HG02943 (cell line): ENCODE measurements around the gene TECPR2.

ENCODE experiments used
- ATAC-seq: cut with Tn5 transposase; IDR thresholded peaks from one replicate; pipeline ENCODE4 v1.9.1; 2021; ENCODE audit warnings: mild to moderate bottlenecking, low read depth, moderate library complexity; ENCODE audit not compliant: unreplicated experiment

Gene TECPR2

DNA sequence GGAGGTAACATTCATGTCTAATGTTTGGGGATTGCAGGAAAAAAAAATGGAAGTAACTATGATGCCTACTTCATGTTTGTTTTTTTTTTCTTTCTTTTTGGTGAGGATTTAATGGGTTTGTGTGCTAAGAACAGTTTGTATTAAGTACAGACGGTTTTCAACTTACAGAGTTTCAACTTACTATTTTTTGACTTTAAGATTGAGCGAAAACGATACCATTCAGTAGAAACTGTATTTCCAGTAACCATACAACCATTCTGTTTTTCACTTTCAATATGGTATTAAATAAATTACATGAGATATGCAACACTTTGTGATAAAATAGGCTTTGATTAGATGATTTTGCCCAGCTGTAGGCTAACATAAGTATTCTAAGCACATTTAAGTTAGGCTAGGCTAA is 10.4 kb downstream of the TECPR2 start:
- ATAC-seq, result no peak

- ATAC-seq, result no peak
Measured at GRCh38 chr14:102374264-102374663, 11.5 kb downstream of the TECPR2 start.

DNA sequence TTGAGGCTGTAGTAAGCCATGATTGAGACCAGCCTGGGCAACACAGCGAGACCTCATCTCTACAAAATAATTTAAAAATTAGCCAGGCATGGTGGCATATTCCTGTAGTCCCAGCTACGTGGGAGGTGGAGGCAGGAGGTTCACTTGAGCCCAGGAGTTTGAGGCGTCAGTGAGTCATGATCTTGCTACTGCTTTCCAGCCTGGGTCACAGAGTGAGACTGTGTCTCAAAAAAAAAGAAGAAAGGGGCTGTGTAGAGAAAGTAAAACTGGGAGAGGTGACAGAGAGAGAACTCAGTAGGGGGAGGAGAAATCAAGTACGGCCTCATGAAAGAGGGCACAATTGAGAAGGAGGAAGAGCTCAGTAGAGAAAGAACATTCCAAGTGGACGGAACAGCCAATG is 12.4 kb downstream of the TECPR2 start:
- no peak for ATAC-seq

DNA sequence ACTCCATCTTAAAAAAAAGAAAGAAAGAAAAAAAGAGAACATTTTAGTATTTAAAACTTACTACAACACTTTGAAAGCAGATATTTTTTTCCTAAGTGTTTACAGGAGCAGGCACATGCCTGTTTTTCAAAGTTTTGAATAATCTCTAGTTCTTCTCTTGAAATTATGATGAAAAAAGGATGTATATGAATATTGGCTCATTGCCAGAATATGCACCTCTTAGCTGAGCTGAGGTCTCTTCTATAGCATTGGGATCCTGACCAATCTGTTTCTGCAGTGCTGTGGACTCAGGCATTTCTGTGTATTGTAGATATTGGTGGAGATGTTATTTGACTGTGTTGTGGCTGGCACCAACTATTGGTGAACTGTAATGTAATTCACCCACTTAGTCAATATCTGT is 15.0 kb downstream of the TECPR2 start:
- no peak for ATAC-seq

DNA sequence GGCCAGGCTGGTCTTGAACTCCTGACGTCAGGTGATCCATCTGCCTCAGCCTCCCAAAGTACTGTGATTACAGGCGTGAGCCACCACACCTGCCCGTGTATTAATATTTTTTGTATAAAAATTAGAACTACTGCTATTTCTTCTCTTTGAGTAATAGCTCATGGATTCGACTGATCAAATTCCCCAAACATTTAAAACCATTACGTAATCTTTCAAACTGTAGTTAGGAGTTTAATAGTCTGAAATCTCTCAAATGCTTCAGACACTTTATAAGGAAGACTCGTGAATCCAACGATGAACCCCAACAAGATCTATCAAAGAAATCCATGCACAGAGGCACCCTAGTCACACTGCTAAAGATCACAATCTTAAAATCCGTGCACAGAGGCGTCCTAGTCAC is 16.1 kb downstream of the TECPR2 start:
- ATAC-seq, result no peak

- no peak for ATAC-seq
Measured at GRCh38 chr14:102387086-102387485, 24.3 kb downstream of the TECPR2 start.

DNA sequence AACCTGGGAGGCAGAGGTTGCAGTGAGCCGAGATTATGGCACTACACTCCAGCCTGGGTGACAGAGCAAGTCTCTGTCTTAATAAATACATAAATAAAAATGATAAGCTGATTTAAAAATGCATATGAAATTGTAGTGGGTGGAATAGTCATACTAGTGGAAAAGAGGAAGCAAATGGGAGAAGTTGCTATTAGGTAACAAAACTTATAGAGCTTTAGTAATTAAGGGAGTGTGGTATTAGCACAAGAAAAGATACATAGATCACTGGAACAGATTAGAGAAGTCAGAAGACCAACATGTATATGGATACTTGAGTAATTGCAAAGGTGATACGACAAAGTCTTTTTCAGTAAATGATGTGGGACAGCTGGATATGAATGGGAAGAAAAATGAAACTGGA is 26.5 kb downstream of the TECPR2 start:
- ATAC-seq, result no peak

- no peak for ATAC-seq
Measured at GRCh38 chr14:102390064-102390855, 27.5 kb downstream of the TECPR2 start.

DNA sequence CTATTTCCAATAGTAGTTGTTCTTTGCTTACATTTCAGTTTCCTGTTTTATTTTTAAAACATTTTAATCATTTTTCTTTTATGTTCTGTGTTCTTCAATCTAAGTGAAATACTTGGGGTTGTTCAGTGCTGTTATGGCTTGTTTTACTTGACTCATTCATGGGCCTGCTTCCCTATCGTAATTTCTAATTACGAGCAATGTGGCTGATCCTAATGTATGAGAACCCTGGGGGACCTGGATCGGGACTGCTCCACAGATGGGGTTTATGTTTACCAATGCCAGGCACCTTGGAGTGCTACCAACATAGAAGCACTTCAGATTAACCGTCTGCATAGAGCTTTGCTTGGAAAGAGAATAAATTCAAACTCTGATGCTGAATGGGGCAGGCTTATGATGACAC is 29.8 kb downstream of the TECPR2 start:
- no peak for ATAC-seq

DNA sequence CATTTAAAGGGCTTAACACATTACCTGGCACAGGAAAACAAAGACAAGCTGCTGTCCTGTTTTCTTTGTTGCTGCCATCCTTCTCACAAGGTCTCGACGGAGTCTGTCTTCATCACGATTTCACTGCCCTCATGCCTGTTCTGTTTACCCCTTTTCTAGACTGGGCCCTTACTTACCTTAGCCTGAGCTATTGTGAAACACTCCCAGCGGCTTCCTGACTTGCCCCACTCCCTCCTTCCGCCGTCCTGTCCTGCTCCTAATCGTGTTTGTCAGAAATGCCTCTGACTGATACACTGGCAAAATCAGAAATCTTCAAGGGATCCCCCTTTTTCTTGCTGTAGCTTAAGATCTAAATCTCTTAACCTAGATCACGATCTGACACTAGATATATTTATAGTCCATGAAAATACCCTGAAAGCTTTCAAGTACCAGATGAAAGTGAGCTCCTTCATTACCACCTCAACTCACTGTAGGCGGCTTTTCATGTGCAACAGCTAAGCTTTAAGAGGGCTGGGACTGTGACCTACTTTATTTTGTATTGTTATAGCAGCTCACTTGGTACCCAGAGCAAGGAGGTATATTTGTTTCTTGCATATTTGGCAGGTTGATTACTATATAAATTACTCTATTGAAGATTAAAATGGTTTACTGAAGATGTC is 32.1 kb downstream of the TECPR2 start:
- ATAC-seq, result no peak

DNA sequence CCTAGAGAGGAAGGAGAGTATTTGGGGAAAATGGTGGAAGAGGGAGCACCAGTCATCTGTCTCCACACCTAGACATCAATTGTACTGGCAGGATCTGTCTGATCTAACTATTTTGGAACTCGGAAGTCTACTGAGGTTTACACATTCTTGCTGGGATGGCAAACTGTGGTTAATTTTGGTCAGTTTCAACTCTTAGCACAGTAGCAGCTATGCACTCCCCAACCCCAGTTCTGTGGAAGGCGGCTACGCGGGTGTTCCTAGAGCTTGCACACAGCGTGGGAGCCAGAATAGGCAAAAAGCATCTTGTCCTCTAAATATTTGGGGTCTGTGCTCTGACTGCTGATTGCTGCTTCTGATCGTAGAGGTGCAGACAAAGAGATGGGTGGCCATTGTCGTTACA is 33.8 kb downstream of the TECPR2 start:
- no peak for ATAC-seq

GRCh38 chr14:102403028-102403427 is 40.3 kb downstream of the TECPR2 start:
- no peak for ATAC-seq

- no peak for ATAC-seq
Measured at GRCh38 chr14:102407258-102407657, 44.5 kb downstream of the TECPR2 start.

DNA sequence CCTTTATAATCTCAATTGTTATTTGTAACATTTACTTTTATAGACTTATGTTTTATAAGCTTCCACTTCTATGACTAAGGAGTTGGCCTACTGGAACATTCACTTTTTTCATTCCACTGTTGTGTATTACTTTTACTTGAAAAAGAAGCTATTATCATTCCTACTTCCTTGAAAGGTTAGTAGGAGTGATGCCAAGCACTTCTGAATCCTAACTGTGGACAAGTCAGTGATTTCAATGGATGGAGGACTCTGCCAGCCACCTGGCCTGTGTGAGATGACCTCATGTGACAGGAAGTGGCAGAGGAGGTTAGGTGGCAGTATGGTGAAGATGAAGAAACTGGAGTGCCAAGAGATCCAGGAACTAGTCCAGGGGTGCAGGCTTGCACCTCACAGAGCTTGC is 46.0 kb downstream of the TECPR2 start:
- ATAC-seq, result no peak

DNA sequence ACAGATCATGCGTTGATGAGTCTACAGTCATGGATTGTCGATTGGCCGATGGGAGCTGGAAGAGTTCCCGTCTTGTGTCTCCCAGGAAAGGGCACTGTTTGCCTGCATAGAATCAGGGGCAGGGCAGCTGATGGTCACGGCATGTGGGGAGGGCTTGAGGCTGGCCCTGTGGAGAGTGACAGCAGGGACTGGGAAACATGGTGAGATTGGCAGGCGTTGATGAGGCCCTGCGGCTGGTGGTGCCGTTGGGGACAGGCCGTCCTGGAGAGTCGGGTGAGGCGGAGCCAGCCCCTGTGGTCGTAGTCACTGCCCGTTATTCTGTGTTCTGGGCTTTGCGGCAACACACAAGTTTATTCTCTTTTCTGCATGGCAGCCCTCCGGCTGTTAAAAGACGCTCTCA is 52.9 kb downstream of the TECPR2 start:
- ATAC-seq, result no peak

- ATAC-seq, result no peak
Measured at GRCh38 chr14:102417001-102417431, 54.3 kb downstream of the TECPR2 start.

DNA sequence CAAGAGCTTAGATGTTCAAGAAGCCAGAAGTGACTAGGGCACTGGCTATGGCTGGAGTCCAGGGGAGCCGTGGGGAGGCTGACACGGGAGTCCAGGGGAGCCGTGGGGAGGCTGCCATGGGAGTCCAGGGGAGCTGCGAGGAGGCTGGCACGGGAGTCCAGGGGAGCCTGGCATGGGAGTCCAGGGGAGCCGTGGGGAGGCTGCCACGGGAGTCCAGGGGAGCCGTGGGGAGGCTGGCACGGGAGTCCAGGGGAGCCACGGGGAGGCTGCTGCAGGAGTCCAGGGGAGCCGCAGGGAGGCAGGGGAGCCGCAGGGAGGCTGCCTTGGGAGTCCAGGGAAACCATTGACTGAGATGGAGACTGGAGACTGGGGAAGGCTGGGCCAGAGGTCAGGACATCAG is 54.9 kb downstream of the TECPR2 start:
- no peak for ATAC-seq

GRCh38 chr14:102418169-102418852 is 55.6 kb downstream of the TECPR2 start:
- ATAC-seq, result no peak

DNA sequence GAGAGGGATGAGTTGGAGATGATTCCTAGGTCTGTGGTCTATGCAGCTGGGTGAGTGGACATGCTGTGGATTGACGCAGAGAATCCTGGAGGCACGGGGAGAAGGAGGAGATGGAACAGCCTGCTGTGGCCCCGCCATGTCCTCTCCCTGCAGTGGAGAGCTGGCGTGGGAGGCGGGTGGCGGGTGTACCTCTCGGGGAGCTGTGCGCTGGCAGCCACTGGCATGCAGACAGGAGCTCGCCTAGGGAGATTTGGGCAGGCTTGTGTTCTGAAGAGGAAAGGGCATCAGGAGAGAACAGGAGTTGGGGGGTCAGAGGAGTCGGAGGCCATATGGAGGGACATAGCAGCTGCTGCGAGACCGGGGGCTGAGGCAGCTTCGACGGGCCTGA is 56.1 kb downstream of the TECPR2 start:
- ATAC-seq, result no peak

DNA sequence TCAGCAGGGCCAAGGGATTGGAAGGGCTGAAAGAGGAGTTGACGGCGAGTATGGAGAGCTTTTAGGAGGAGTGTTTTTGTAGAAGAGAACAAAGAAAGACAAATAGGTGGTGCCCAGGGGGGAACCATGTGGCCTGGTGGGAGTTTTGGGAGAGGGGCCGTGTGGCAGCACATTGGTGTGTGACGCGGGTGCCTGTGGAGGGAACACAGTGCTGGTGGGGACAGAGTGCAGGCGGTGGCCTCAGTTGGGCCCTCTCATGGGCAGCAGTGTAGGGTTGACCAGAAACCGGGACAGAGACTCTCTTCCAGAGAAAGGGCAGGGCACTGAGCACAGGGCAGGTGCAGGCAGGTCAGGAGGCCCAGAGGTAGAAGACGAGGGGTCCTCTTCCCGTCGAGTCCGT is 56.5 kb downstream of the TECPR2 start:
- ATAC-seq, result no peak

DNA sequence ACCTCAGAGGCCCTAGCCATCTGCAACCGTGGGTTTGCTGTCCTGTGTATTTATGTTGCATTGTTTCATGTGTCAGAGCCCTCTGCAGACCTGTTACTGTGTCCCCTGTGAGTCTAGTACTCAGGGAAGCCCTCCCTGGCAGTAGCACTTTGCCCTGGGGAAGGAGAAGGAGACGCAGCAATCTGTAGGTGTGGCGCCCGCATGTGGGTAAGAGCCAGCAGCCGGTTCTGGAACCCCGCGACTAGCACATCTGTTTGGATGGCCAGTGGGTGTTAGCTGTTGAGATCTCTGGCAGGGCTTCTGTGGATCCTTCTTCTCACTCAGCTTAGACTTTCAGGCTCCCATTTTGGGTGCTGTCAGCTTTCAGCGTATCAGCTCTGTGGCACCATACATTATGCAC is 57.0 kb downstream of the TECPR2 start:
- ATAC-seq, result no peak
